ENCODE measurements around the gene KDR. TPM values are rescaled to one million over a fixed set of nuclear protein-coding genes. Genes with fewer than 3 reads are reported as not detected.

Gene KDR
- total RNA-seq, result 10 to 100 TPM in 2 of 8 experiments, 1 to 10 TPM in 2, under 1 TPM in 4; 0.09 to 28.5 (median 1.0) TPM

DNA sequence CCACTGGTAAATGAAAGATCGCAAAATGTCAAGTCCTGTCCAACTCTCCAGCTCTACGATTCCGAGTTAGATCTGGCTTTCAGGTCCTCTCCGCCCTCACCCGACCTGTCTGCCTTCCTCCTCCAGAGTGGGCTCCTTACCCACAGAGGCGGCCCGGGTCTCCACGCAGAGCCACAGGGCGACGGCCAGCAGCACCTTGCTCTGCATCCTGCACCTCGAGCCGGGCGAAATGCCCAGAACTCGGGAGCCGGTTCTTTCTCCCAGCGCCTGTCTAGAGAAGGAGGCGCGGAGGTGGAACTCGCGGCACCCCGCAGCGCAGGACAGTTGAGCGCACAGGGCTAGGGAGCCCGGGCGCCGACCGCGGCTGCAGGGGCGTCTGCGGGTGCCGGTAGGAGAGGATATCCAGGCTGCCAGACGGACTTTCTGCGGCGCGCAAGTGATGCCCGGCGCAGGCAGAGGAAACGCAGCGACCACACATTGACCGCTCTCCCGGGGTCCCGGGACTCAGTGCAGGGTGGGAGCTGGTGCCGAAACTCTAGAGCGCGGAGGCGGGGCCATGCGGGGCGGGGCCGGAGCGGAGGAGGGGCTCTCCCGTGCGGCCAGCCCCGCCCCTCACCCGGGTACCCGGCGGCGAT is at the start of gene KDR:
Gene KDR, minus strand, starts transcription at position 509 of the 635 bp plus-strand sequence. Its CDS starts 302 bp downstream, at position 207.
- H3K4me1 ChIP-seq (replicated peaks in 1 of 2), result peaks cover 0 to 4% of the 10 kb centered on the region in 2 donors
- WGBS, 10 experiments, result 0 to 8% (median 0%) methylated on average over 3 to 15 of the region's 57 CpGs; no CpG with 5 or more reads in 5 of the 10 experiments
- in situ Hi-C loops (cut with MboI; ENCODE audit: low pct_unique_long_range_greater_than_20kb in 2 of 9, low sequenced_read_pairs in 9 of 9, unreplicated experiment in 9 of 9), result no loop called here
- peak within 1 kb of the TSS; percentile 28 to 40 (median 33) for H3K4me3 ChIP-seq
- ATAC-seq (replicated peaks in 6 of 8), result peak; percentile 64 to 89 (median 80)
- no peak within 1 kb of the TSS for H3K27ac ChIP-seq

DNA sequence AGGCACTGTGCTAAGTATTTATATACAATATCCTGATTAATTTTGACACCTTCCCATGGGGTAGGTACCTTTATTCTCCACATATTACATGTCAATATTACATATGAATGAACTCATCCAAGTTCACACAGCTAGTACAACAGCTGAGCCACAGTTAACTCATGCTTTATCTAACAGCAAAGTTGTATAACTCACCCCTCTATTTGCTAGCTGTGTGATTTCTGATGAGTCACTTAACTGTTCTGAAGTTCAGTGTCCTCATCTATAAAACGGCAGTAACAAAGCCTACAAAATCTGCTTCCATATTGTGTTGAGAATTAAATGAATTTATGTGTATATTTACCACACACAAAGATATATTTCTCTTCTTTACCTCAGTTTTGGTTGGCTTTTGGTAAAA is 48.2 kb upstream of the KDR start:
- WGBS, 10 experiments, result 0 to 100% (median 58%) methylated on average over 1 of the region's 1 CpG; no CpG with 5 or more reads in 2 of the 10 experiments
- ATAC-seq (replicated peaks in 6 of 8), result no peak

DNA sequence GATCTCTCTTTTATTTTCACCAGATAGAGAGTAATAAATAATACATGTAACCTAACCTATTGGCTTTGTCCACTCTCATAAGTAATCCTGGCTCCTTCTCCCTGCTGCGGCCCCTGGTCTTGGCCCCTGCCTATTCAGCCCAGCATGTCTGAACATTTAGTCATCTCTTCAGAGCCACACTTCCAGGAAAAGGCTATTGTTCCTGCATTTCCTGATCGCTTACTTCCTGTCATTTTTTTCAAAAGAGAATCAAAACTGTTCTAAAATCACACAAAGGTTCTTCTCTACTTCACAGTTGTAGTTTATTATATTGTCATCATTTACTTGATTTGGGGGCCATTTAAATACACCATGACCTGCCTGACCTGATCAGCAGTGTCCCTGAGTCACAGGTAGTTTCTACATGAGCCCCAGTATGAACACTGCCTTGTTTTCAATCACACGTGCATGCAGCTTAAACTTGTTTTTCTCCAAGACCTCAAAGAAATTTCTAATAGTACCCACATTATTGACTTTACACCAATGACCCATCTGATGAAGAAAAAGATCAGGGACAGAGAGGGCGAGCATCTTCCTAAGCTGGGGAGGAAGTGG is 47.4 kb upstream of the KDR start:
- H3K27ac ChIP-seq, result no peak overlapping the region
- in situ Hi-C loops (cut with MboI; ENCODE audit: low pct_unique_long_range_greater_than_20kb in 2 of 9, low sequenced_read_pairs in 9 of 9, unreplicated experiment in 9 of 9), result no loop called here
- H3K4me1 ChIP-seq (replicated peaks in 1 of 2), result peaks cover 4 to 5% of the 10 kb centered on the region in 2 donors
- 52 to 100% (median 82%) methylated on average over 2 to 4 of the region's 4 CpGs; no CpG with 5 or more reads in 1 of the 10 experiments for WGBS, 10 experiments
- peak in 5 of 8 experiments; percentile 29 to 45 (median 34) for ATAC-seq (replicated peaks in 6 of 8)
- H3K4me3 ChIP-seq, result no peak overlapping the region

More for the DNA sequence above, 48.2 kb upstream of the KDR start:
- Histone ChIP-seq H3K27ac (no peak overlapping the region), H3K4me1 (replicated peaks in 1 of 2) (peaks cover 4 to 5% of the 10 kb centered on the region in 2 donors), H3K4me3 (no peak overlapping the region)
- in situ Hi-C loops (cut with MboI; ENCODE audit: low pct_unique_long_range_greater_than_20kb in 2 of 9, low sequenced_read_pairs in 9 of 9, unreplicated experiment in 9 of 9), result no loop called here

DNA sequence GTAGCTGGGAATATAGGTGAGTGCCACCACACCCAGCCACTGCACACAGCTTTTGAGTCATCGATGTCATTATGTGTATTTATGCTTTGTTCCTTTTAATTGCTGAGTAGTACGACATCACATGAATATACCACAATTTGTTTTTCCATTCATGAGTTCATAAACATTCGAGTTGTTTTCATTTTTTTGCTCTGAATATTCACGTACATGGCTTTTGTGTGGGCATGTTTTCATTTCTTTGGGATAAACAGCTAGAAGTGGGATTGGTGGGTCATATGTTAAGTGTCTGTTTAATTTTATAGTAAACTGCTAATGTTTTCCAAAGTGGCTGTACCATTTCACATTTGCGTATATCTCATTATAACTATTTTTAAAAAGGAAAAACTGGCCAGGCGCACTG is 45.1 kb upstream of the KDR start:
- in situ Hi-C loops (cut with MboI; ENCODE audit: low pct_unique_long_range_greater_than_20kb in 2 of 9, low sequenced_read_pairs in 9 of 9, unreplicated experiment in 9 of 9), result no loop called here
- H3K4me1 ChIP-seq (replicated peaks in 1 of 2), result peaks cover 4 to 5% of the 10 kb centered on the region in 2 donors
- H3K27ac ChIP-seq, result no peak overlapping the region
- ATAC-seq (replicated peaks in 6 of 8), result peak in 2 of 8 experiments; percentile 20 to 31
- H3K4me3 ChIP-seq, result no peak overlapping the region
- 24 to 91% (median 78%) methylated on average over 1 to 6 of the region's 6 CpGs; no CpG with 5 or more reads in 1 of the 10 experiments for WGBS, 10 experiments

DNA sequence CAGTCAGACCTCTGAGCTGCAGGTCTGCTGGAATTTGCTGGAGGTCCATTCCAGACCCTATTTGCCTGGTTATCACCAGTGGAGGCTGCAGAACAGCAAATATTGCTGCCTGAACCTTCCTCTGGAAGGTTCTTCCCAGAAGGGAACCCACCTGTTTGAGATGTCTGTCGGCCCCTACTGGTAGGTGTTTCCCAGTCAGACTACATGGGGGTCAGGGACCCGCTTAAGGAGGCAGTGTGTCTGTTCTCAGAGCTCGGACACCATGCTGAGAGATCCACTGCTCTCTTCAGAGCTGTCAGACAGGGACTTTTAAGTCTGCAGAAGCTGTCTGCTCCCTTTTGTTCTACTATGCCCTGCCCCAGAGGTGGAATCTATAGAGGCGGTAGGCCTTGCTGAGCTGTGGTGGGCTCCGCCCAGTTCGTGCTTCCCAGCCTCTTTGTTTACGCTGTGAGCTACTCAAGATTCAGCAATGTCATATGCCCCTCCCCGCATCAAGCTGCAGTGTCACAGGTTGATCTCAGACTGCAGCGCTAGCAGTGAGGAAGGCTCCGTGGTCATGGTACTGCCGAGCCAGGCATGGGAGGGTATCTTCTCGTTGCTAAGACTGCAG is 44.1 kb upstream of the KDR start:
- 10 to 67% (median 44%) methylated on average over 1 to 7 of the region's 12 CpGs; no CpG with 5 or more reads in 2 of the 10 experiments for WGBS, 10 experiments
- peaks cover 4 to 5% of the 10 kb centered on the region in 2 donors for H3K4me1 ChIP-seq (replicated peaks in 1 of 2)
- in situ Hi-C loops (cut with MboI; ENCODE audit: low pct_unique_long_range_greater_than_20kb in 2 of 9, low sequenced_read_pairs in 9 of 9, unreplicated experiment in 9 of 9), result no loop called here
- ATAC-seq (replicated peaks in 6 of 8), result peak in 7 of 8 experiments; percentile 81 to 99 (median 99)
- H3K4me3 ChIP-seq, result no peak overlapping the region
- H3K27ac ChIP-seq, result no peak overlapping the region

DNA sequence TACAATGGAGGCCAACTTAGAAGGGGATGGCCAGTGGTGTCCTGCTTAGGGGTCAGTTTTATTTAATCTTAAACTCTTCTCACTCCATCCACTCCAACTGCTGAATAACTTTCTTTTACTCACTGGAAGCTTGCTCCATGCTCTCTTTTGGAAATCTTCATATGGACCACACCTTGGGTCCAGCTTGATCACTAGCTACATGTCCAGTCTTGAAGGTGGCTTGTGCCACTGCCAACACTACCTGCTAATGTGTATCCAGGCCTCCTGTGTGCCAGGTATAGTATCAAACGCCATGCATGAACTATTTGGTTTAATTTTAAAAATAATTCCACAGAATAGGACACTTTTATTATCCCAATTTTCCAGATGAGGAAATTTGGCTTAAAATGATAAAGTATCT is 37.0 kb upstream of the KDR start:
- in situ Hi-C loops (cut with MboI; ENCODE audit: low pct_unique_long_range_greater_than_20kb in 2 of 9, low sequenced_read_pairs in 9 of 9, unreplicated experiment in 9 of 9), result no loop called here
- Histone ChIP-seq H3K4me3 (no peak overlapping the region), H3K27ac (no peak overlapping the region), H3K4me1 (replicated peaks in 1 of 2) (no peaks in the 10 kb centered on the region)
- WGBS, 10 experiments, result 22 to 100% (median 80%) methylated on average over 1 of the region's 1 CpG; no CpG with 5 or more reads in 3 of the 10 experiments
- ATAC-seq (replicated peaks in 6 of 8), result no peak

DNA sequence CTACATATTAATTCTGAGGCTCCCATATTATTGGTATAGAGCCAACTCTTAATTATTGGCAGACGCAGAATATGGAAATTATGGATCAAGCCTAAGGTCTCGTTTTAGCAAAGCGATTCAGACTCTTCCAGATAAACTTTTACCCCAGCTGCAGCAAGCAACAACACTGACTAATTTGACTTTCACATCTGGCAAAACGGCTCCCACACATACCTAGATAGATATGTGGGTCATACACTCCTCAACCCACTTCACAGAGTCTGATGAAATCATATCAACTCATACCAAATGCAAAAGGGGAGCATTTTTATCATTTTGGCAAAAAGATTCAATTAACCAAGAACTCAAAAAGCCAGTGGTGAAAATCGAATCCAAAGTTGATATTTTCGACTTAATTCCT is 36.3 kb upstream of the KDR start:
- in situ Hi-C loops (cut with MboI; ENCODE audit: low pct_unique_long_range_greater_than_20kb in 2 of 9, low sequenced_read_pairs in 9 of 9, unreplicated experiment in 9 of 9), result no loop called here
- no peak overlapping the region for H3K27ac ChIP-seq
- ATAC-seq (replicated peaks in 6 of 8), result no peak

DNA sequence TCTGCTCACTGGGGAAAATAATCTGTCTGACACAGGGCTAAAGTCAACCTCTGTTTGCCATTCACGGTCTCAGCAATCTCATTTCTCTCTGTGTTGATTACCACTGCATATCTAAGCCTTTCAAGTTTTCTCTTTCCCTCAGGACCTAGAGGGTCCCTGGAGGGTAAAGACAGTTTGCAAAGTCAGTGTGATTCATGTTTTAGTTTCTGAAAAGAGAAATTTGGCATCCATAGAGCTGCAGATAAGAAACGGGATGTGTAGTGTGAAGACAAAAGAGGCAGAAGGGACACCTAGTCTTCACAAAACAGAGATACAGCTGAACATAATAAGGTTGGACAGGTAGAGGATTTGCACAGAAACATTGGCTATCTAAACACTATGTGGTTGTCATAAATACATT is 34.5 kb upstream of the KDR start:
- in situ Hi-C loops (cut with MboI; ENCODE audit: low pct_unique_long_range_greater_than_20kb in 2 of 9, low sequenced_read_pairs in 9 of 9, unreplicated experiment in 9 of 9), result no loop called here
- no peaks in the 10 kb centered on the region for H3K4me1 ChIP-seq (replicated peaks in 1 of 2)
- no peak overlapping the region for H3K27ac ChIP-seq
- no peak overlapping the region for H3K4me3 ChIP-seq
- ATAC-seq (replicated peaks in 6 of 8), result no peak
- WGBS, 10 experiments, result 70 to 86% (median 75%) methylated on average over 1 to 2 of the region's 2 CpGs; no CpG with 5 or more reads in 5 of the 10 experiments

More for the DNA sequence above, 36.3 kb upstream of the KDR start:
- Histone ChIP-seq H3K4me3 (no peak overlapping the region), H3K4me1 (replicated peaks in 1 of 2) (no peaks in the 10 kb centered on the region)
- 32 to 100% (median 70%) methylated on average over 1 to 6 of the region's 6 CpGs for WGBS, 10 experiments

DNA sequence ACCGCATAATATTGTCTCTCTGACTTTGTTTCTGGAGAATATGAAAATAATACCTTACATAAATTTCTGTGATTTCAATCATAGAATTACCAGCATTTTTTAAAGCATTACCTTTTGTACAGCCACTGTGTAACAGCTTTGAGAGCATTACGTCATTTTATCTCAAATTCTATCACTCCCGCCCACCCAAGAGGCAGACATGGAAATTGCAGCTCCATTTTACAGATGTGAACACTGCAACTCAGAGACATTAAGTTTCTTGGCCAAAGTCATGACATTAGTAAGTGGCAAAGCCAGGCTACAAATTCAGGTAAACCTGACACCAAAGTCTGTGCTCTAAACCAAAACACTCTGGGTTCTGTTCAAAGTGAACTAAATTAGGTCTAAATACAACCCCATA is 33.6 kb upstream of the KDR start:
- in situ Hi-C loops (cut with MboI; ENCODE audit: low pct_unique_long_range_greater_than_20kb in 2 of 9, low sequenced_read_pairs in 9 of 9, unreplicated experiment in 9 of 9), result no loop called here
- Histone ChIP-seq H3K27ac (no peak overlapping the region), H3K4me3 (no peak overlapping the region), H3K4me1 (replicated peaks in 1 of 2) (no peaks in the 10 kb centered on the region)
- ATAC-seq (replicated peaks in 6 of 8), result no peak
- WGBS, 10 experiments, result 40 to 100% (median 86%) methylated on average over 1 to 3 of the region's 3 CpGs; no CpG with 5 or more reads in 1 of the 10 experiments

DNA sequence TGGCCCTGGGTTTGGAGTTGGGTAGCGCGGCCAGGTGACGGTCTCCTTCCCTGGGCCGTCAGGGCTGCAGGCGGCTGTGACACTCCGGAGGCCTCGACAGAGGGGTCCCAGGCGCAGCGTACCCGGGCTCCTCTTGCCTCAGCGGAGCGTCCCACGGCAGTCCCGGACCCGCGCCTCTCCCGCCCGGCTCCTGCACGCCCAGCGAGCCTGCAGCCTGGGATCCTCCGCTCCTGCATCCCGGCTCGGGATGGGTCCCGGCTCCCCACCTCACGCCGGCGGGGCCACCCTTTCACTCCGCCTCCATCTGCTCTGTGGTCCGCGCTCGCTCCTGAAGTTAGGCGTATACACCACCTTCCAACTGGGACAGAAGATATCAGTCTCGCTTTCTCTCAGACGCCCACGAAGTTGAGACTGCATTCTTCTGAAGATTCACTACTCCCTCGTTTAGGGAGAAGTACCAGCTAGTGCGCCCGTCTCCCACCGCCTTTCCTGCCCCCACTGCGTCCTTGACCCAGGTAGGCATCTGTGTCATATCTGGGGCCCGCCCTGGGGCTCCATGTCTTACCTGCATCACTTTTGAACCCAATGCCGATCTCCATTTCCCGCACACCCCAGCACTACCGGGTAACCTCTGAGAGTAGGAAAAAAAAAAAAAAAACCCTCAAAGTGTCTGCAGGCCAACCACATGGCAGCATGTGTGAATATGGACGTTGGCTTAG is 32.3 kb upstream of the KDR start:
- in situ Hi-C loops (cut with MboI; ENCODE audit: low pct_unique_long_range_greater_than_20kb in 2 of 9, low sequenced_read_pairs in 9 of 9, unreplicated experiment in 9 of 9), result no loop called here

DNA sequence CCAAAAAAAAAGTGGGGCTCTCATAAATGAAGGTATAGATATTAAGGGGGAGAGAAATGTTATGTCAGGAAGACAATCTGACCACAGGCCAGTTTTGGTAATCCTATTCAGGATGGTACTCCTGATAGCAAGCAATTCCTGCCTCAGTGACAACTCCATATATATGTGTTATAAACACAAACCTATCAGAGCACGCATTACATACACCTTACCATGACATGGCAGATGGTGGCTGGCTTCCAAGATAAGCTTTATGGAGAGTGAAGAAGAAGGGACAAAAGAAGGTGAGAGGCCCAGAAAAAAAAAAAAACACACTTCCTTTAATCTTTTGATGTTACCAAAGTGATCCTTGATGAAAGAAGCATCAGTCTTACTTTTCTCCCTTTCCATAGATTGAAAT is 29.5 kb upstream of the KDR start:
- 60 to 100% (median 92%) methylated on average over 1 of the region's 1 CpG; no CpG with 5 or more reads in 4 of the 10 experiments for WGBS, 10 experiments
- in situ Hi-C loops (cut with MboI; ENCODE audit: low pct_unique_long_range_greater_than_20kb in 2 of 9, low sequenced_read_pairs in 9 of 9, unreplicated experiment in 9 of 9), result no loop called here
- ATAC-seq (replicated peaks in 6 of 8), result no peak
- no peaks in the 10 kb centered on the region for H3K4me1 ChIP-seq (replicated peaks in 1 of 2)
- no peak overlapping the region for H3K27ac ChIP-seq
- no peak overlapping the region for H3K4me3 ChIP-seq

More for the DNA sequence above, 32.3 kb upstream of the KDR start:
- peak in 2 of 8 experiments; percentile 41 to 50 for ATAC-seq (replicated peaks in 6 of 8)
- H3K4me3 ChIP-seq, result no peak overlapping the region
- H3K4me1 ChIP-seq (replicated peaks in 1 of 2), result no peaks in the 10 kb centered on the region
- WGBS, 10 experiments, result 0 to 100% (median 64%) methylated on average over 1 to 23 of the region's 45 CpGs; no CpG with 5 or more reads in 1 of the 10 experiments
- no peak overlapping the region for H3K27ac ChIP-seq

DNA sequence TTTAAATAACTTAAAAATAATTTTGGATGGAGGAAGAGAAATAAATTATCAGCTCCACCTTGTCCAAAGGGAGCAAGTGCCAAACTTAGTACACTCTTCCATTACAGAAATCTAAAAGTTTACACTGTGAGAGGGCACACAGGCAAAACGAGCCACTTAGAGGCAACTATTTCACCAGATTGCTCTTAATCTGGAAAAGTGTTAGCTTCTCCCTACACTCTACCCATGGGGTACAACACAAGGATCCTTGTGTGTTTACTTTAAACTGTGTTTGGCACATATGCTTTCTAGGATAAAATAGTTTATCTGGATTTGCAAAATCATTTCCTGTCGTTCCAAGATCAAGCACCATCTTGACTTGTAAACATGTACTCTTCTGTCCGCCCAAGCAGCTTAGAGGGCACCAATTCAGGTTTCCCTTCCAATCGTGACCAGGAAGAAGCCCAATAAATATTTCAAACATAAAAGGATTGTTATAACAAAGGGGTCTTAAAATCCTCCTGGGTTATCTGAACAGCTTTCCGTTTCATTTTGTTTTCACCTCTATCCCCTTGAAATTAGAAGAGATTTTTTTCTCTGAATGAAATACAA is 29.0 kb upstream of the KDR start:
- in situ Hi-C loops (cut with MboI; ENCODE audit: low pct_unique_long_range_greater_than_20kb in 2 of 9, low sequenced_read_pairs in 9 of 9, unreplicated experiment in 9 of 9), result no loop called here
- WGBS, 10 experiments, result 10 to 100% (median 61%) methylated on average over 2 to 5 of the region's 5 CpGs; no CpG with 5 or more reads in 1 of the 10 experiments
- no peaks in the 10 kb centered on the region for H3K4me1 ChIP-seq (replicated peaks in 1 of 2)
- no peak overlapping the region for H3K4me3 ChIP-seq
- H3K27ac ChIP-seq, result no peak overlapping the region
- ATAC-seq (replicated peaks in 6 of 8), result no peak

All from motor neuron (in vitro differentiated cells).